GM21717 (cell line): ENCODE results near the gene RAPGEF2.

Experiments
- ATAC-seq: cut with Tn5 transposase; IDR thresholded peaks from one replicate; pipeline ENCODE4 v1.9.1; 2021; ENCODE audit warnings: mild to moderate bottlenecking, moderate library complexity; ENCODE audit not compliant: unreplicated experiment

Gene RAPGEF2

DNA sequence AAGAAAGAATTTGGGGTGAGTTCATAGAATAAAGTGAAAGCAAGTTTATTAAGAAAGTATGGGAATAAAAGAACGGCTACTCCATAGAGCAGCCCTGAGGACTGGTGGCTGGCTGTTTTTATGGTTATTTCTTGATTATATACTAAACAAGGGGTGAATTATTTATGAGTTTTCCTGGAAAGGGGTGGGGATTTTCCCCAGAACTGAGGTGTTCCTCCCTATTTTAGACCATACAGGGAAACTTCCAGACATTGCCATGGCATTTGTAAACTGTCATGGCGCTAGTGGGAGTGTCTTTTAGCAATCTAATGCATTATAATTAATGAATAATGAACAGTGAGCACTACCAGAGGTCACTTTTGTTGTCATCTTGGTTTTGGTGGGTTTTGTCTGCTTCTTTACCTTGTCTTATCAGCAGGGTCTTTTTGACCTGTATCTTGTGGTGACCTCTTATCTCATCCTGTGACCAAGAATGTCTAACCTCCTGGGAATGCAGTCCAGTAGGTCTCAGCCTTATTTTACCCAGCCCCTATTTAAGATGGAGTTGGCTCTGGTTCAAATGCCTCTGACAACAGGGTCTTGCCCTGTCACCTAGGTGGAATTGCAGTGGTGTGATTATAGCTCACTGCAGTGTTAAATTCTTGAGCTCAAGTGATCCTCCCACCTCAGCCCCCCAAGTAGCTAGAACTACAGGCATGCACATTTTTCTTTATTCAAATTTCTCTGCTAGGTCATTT is 27.1 kb downstream of the RAPGEF2 start:
- no peak for ATAC-seq

DNA sequence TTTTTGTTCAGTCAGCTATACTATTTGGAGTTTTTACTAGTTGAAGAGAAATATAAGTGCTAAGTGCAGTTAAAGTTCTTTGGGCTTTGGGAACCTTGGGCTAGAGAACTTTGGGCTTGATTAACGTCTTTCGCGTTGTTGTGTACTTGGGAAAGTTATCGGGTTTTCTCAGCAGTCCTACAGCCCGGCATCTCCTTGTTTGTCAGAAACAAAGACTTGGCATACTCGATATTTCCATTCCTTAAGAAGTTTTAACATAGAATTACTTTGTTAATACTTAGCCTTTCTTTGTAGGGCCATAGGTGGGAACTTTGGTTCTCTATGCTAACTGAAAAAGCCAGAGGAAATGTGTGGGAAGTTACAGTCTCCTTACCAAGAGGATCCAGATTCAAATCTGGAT is 28.7 kb downstream of the RAPGEF2 start:
- no peak for ATAC-seq

DNA sequence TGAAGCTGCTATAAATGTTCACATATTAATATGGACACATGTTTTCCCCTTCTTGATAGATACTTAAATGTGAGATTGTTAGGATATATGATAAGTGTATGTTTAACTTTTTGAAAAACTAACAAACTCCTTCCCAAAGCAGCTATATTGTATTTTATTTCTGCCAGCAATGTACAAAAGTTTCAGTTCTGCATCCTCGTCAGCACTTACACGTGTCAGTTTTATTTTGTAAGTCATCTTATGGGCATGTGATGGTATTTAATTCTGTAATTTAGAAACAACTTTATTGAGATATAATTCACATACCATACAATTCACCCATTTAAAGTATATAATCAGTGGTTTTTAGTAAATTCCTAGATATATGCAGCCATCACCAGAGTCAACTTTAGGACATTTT is 31.6 kb downstream of the RAPGEF2 start:
- ATAC-seq, result no peak

DNA sequence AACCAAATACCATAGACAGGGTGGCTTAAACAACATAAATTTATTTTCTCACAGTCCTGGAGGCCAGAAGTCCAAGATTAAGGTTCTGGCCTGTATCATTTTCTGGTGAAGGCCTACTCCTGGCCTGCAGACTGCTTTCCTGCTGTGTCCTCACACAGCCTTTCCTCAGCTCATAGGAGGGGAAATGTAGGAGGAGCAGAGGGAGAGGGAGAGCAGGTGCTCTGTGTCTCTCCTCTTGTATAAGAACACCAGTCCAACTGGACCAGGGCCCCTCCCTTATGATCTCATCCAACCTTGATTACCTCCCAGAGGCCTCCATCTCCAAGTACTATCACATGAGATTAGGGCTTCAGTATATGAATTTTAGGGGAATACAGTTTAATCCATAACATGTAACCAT is 34.3 kb downstream of the RAPGEF2 start:
- no peak for ATAC-seq

DNA sequence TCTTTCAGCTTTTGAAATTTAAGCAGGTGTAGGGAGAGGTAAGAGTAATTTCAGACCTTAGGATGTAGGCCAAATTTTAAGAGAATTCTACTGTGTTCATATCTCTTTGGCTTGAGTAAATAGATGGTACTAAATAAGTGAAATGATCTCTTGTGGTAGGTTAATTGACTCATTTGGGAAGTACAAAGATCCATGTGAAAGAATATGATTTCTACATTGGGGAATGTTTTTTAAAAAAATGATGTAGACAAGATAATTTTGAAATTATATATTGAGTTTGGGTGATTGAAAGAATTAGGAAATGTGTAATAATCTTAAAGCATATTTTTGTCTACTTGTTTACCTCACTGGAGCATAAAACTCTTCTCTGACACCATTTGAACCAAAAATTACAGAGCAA is 35.6 kb downstream of the RAPGEF2 start:
- no peak for ATAC-seq

DNA sequence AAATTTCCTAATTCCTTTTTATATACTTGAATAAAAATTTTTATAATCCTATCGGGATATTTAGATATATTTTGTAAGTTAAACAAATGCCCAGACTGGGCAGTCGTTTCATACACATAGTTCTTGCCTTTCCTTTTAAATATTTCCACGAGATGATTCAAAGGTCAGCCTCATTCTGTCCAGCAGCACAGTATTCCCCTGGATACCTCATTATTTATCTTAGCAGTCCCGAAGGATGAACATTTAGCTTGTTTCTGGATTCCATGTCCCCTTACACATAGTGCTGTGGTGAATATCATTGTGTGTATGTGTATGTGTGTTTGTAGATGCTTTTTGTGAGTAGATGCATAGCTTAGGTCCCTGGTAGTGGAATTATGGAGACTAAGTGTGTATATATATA is 38.3 kb downstream of the RAPGEF2 start:
- no peak for ATAC-seq

DNA sequence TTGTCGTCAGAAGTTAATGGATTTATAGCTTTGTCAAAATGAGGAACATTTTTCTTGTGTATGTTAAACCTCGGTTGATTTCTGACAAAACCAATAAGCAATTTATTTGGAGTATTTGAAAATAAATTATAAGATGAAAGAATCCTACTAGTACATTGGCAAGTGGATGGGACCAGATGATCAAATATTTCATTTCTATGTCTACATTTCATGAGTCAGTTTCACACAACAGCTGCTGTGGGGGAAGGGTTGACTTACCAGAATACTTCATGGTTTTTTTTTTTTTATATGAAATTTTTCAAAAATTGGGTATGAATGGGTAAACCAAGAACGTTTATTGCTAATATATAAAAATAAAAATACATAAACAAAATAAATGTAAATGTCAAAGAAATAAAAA is 39.4 kb downstream of the RAPGEF2 start:
- no peak for ATAC-seq

DNA sequence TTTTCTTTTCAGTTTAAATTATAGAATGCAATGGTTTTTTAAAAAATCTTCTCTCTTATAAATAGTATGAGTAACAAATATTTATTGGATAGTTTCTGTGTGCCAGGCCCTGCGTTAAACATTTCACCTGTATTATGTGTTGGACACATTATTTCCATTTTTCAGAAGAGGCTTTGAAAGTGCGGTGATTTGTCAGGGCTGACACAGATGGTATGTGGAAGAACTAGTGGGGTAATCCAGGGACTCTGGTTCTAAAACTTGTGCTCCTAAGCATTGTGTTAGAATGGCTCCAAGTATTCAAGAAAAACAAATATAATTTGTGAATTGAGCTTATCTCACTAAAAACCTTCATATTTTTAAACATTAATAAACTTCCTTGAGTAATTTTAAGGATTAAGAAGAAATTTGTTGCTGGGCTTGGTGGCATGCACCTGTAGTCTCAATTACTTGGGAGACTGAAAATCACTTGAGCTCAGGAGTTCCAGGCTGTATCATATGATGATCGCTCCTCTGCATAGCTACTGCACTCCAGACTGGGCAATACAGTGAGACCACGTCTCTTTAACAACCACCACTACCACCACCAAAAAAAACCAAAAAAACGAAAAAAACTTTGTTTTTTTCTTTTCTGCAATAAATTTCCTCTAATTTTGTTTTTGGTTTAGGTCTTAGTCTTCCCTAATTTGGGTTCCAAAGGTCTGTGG is 40.0 kb downstream of the RAPGEF2 start:
- ATAC-seq, result no peak

DNA sequence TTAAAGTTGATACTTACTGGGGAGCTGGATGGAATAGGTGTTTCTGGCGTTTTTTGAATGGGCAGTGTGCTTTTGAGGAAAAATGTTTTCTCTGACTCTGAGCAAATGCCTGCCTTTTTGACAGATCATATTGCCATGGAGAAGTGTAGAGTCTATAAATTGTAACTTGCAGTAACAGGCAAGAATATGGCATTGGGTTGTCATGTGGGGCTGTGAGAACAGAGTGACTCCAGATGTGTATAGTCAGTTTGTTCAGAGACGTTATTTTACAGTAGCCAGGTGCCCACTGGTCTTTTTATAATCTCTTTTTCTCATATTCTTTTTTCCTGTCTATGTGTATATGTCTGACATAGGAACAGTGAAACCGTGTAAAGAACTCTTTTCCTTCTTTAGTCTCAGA is 40.8 kb downstream of the RAPGEF2 start:
- ATAC-seq, result no peak

DNA sequence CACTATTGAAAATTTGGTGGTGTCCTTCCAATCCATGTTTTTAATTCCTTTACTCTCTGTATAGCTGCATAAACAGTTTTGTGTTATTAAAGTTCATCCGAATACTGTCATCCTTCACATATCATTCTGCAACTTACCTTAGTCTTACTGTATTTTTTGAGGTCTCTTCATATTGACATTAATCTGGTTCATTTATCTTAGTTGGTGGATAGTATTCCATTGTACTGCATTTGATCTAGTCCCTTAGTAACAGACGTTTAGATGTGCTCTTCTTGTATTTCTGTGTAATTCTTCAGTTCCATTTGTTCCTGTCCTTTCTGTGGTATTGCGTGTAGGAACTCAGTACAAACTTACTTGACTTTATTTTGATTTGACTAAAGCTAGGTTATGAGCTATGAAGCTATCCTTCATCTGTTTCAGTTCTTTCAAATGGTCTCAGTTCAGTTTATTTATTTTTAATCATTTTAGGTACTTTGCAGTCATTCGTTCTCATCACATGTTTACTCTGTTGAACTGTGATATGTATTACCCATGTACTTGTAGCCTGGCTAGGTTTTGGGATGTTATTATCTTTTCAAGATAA is 41.3 kb downstream of the RAPGEF2 start:
- ATAC-seq, result peak; percentile 57

DNA sequence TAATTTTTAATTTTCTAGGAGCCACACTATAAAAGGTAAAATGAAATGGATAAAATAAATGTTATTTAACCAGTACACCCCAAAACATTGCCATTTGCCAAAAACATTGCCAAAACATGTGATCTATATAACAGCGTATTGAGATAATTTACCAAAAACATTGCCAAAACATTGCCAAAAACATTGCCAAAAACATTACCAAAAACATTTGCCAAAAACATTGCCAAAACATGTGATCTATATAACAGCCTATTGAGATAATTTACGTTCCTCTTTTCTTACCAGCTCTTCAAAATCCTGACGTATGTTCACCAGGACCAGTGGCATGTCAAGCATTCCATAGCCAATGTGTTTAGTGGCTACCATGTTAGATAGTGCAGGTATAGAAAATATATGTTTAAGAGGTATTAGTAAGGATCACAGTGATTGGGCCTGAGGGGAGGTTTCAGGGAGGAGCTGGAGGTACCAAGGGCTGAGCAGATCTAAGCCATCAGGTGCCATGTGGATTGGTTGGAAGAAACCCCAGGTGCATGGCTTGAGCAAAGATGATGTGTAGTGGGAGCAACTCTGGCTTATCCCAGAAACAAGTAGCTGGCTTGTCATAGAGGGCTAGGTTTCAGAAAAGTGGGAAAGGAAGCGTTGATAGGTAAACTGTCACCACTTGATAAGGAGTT is 42.6 kb downstream of the RAPGEF2 start:
- no peak for ATAC-seq

DNA sequence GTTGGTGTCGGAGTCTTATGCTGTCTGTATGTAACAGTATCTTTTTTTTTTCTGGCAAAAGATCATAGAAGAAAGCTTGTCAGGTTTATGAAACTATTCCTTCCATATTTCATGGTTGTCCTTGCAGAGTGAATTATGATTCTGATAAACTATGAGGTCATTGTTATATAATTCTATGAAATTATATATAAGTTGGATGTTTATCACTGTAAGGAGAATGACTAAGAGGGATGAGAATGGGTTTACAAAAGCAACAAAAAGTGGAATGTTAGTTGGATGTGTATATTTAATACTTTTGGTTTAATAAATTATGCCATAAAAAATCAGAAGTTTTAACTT is 43.1 kb downstream of the RAPGEF2 start:
- no peak for ATAC-seq

DNA sequence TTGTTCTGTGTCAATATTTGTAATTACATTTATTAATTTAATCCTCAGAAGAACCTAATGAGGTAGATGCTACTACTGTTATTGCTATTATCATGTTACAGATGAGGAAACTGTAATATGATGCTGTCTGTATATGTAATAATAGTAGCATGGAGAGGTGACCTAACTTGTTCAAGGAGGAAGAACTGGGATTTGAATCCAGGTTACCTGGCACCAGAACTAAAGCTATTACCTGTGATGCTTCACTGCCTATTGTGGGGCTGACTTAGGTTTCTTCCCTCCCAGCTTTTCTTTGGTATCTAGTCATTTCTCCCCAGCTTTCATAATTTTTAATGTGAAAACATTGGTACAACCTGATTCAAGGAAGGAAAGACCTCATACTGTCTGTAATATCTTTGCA is 43.6 kb downstream of the RAPGEF2 start:
- ATAC-seq, result no peak

DNA sequence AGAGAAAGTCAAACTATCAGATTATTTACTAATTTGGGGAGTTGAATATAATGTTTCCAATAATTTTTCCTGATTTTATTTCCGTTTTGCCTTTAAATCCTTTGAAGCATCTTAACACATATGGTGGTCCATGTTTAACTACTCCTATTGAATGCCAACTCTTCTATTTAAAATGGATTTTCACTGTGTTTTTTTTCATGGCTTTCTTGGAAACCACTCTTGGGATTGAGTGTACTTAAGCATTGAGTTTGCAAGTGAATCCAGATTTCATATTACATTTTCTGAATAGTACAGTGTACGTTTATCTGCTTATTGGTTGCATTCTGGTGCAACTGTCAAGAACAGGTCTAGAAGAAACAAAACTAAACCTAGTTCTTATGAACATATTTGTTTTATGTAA is 45.6 kb downstream of the RAPGEF2 start:
- ATAC-seq, result no peak

DNA sequence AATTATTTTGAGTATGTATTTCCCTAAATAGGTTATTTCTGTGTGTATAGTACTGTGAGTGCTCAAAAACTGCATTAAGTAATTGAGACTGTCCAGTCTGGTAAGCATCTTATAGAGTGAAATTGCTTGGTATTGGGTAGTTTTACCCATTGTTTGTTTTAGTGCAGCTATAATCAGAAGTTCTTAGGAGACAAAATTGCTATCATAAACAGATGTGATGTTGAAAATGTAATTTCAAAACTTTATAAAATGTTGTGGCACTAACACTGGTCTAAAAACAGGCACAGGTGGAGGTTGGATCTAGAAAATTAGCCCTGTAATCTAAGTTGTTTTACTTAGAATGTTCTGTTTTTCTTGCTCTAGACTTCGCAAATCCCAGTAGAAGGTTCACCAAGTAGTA is 46.8 kb downstream of the RAPGEF2 start:
- ATAC-seq, result no peak

DNA sequence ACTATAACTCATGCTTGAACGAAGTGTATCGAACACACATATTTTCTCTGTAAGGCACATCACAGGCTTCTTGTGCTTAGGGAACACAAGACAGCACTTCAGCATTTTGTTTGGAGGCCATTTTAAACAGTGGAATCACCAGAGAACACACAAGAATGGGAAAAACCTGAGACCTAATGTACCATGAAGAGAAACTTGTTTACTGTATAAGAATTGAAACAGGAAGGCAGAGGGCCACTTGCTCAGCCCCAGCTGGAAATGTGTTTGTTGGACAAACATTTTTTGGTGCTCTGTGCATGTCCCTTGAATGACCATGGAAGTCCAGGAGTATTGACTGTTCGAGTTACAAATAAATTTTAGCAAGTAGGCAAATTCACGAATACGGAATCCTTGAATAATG is 47.5 kb downstream of the RAPGEF2 start:
- peak; percentile 45 for ATAC-seq

DNA sequence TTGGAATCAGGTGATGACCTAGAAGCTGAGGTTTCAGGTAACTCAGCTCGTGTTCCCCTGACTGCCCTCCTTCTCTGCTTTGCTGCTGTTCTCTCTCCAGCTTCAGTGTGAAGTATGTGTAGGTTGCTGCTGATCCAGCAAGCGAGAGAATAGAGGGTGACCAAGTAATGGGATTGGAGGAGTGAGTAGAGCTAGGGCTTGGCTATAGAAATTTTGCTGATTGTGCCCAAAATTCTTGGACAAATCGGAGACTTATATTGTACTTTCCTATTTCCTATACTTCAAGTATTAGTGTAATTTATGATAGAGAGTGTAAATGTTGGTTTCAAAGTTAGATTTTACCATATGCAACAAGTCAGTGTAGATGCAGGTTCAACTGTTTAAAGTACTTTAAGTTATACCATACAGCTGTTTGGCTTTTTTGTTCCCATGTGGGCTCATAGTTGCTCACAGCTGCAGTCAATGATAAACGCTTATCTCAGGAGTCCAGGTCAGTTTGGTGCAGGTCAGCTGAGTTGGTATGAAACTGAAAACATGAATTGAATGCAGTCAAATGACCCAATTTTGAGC is 48.0 kb downstream of the RAPGEF2 start:
- no peak for ATAC-seq

DNA sequence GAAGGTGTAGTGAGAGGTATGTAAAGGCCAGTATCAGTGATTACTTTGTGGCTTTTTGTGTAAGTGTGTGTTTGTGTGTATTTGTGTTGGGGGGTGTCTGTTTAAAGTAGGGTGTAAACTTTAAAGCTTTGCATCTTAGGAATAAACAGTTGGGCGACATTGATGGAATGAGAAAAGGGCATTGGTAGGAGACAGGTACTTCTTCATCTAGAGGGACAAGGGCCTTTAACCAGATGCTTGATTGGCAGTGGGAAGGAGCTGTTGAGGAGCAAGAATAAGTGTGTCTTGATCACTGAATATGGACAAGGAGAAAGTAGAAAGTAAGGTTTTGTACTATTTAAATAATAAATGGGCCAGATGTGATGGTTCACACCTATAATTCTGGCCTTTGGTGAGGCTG is 48.8 kb downstream of the RAPGEF2 start:
- ATAC-seq, result no peak

DNA sequence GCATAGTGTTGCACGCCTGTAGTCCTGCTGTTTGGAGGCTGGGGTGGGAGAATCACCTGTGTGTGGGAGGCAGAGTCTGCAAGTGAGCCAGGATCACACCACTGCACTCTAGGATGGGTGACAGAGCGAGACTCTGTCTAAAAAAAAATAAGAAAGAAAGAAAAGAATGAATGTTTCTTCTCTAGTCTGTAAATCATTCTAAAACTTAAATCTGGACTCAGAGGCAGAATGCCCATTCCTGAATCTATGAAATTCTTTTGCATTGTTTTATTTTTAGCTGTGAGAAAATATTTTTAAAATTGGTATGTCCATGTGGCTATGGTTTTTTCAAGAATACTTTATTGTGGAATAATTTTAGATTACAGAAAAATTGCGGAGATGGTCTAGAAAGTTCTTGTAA is 49.3 kb downstream of the RAPGEF2 start:
- no peak for ATAC-seq

DNA sequence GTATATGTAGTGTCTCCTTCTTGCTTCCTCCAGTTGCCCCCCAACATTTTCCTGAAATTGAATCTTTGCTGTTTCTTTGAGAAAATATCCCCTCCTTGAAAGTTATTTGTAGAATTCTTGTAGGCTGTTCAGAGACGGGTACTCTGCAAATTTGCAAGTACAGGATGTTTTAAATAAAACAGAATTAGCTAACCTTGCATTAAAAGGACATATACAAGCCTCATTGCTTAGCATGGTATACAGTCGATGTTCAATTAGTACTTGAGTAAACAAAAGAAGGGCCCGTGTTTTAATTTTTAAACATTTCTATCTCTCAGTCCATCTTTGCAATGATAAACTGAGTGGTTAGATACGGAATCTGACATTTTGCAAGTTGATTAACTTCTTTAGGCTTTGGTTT is 50.8 kb downstream of the RAPGEF2 start:
- no peak for ATAC-seq

DNA sequence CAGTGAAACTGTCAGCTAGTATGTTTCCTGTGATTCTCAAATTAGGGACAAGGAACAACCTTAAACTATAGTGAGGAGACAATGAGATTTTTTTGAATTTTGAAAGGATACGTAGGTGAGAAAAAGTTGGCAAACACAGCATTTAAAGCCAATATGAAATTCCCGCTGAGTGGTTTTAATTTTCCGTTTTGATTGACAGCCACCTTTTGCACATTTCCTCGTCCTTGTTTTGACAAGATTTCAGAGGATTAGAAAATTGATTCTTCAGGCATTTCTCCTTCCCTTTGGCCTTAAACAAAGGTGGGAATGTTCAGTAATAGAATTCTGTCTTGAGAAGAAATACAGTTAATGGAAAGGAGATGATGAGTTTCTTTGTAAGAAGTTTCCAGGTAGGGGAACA is 52.2 kb downstream of the RAPGEF2 start:
- ATAC-seq, result no peak
